ENCODE measurements around the gene ZNF136. TPM values are rescaled to one million over a fixed set of nuclear protein-coding genes. Genes with fewer than 3 reads are reported as not detected.

ZNF136 gene
- polyA plus RNA-seq, 12 donors: 6.0 to 10.9 (median 8.6) TPM; not detected in 1

Other genes starting within 250 kb of the ZNF136 start
- gene ZNF700, start 238.0 kb upstream of the ZNF136 start, polyA plus RNA-seq (ENCODE audit: insufficient read length in 12 of 12): 10 to 100 TPM in 4 of 12 donors, 1 to 10 TPM in 7, not detected in 1; 4.3 to 14.4 (median 8.1) TPM
- gene ZNF763, start 198.1 kb upstream of the ZNF136 start, polyA plus RNA-seq (ENCODE audit: insufficient read length in 12 of 12): 1 to 10 TPM in 10 of 12 donors, not detected in 2; 1.2 to 4.2 (median 2.2) TPM
- gene ZNF433, start 127.4 kb upstream of the ZNF136 start, polyA plus RNA-seq (ENCODE audit: insufficient read length in 12 of 12): 1 to 10 TPM in 10 of 12 donors, not detected in 2; 2.9 to 7.7 (median 4.8) TPM
- gene ZNF878, start 110.1 kb upstream of the ZNF136 start, polyA plus RNA-seq (ENCODE audit: insufficient read length in 12 of 12): under 1 TPM in 10 of 12 donors, not detected in 2; 0.18 to 0.92 (median 0.52) TPM
- gene ZNF844, start 98.4 kb upstream of the ZNF136 start, polyA plus RNA-seq (ENCODE audit: insufficient read length in 12 of 12): 10 to 100 TPM in 9 of 12 donors, 1 to 10 TPM in 3; 8.4 to 62.7 (median 11.7) TPM
- 1 to 10 TPM in 9 of 12 donors, under 1 TPM in 1, not detected in 2; 0.96 to 2.7 (median 1.9) TPM for gene ZNF20, start 22.7 kb upstream of the ZNF136 start, polyA plus RNA-seq (ENCODE audit: insufficient read length in 12 of 12)
- 1 to 10 TPM in 10 of 12 donors, not detected in 2; 3.9 to 7.5 (median 6.0) TPM for gene ZNF625, start 6.4 kb upstream of the ZNF136 start, polyA plus RNA-seq (ENCODE audit: insufficient read length in 12 of 12)
- 10 to 100 TPM in 7 of 12 donors, 1 to 10 TPM in 4, not detected in 1; 7.3 to 14.1 (median 10.9) TPM for gene ZNF44, start 131.8 kb downstream of the ZNF136 start, polyA plus RNA-seq (ENCODE audit: insufficient read length in 12 of 12)
- gene ZNF563, start 170.5 kb downstream of the ZNF136 start, polyA plus RNA-seq (ENCODE audit: insufficient read length in 12 of 12): 1 to 10 TPM in 10 of 12 donors, not detected in 2; 1.3 to 3.9 (median 2.2) TPM
- 1 to 10 TPM in 10 of 12 donors, not detected in 2; 1.6 to 3.6 (median 2.7) TPM for gene ZNF442, start 202.6 kb downstream of the ZNF136 start, polyA plus RNA-seq (ENCODE audit: insufficient read length in 12 of 12)
- 1 to 10 TPM in 10 of 12 donors, not detected in 2; 3.0 to 6.5 (median 4.4) TPM for gene ZNF799, start 238.2 kb downstream of the ZNF136 start, polyA plus RNA-seq (ENCODE audit: insufficient read length in 12 of 12)

Data from muscle of arm (tissue), 12 donors.